Activated T-helper 17 cell treated with anti-CD3 and anti-CD28 coated beads, Interleukin-2, amount 50 U/mL, for 72 hours (primary cell): ENCODE measurements around the gene OSGEP. TPM values are rescaled to one million over a fixed set of nuclear protein-coding genes. Genes with fewer than 3 reads are reported as not detected.
A peak's percentile ranks its signal among the peaks of the same experiment; 100 is the strongest.
"Not testable (repeated sequence)": the region's sequence is repeated elsewhere in the genome, so short reads cannot be mapped to it uniquely, and the experiment has no call there.

ENCODE experiments used
- ATAC-seq: fragments of 150-1000 bp; cut with Tn5 transposase; replicated peaks from 2 replicates; pipeline ENCODE4 v1.10.0; 2021; ENCODE audit warnings: mild to moderate bottlenecking, moderate library complexity
- H3K27ac Mint-ChIP-seq: one replicate; pipeline ENCODE4 v1.8.0; 2022; ENCODE audit warnings: mixed read lengths
- H3K27me3 Mint-ChIP-seq: one replicate; pipeline ENCODE4 v1.8.0; 2022; ENCODE audit warnings: mixed read lengths
- H3K36me3 Mint-ChIP-seq: one replicate; pipeline ENCODE4 v1.8.0; 2022; ENCODE audit warnings: low read depth, mild to moderate bottlenecking, mixed read lengths
- H3K4me1 Mint-ChIP-seq: one replicate; pipeline ENCODE4 v1.8.0; 2022; ENCODE audit warnings: mixed read lengths
- H3K4me3 Mint-ChIP-seq: one replicate; pipeline ENCODE4 v1.8.0; 2022; ENCODE audit warnings: mild to moderate bottlenecking, mixed read lengths
- H3K9me3 Mint-ChIP-seq: one replicate; pipeline ENCODE4 v1.8.0; 2022; ENCODE audit warnings: mixed read lengths
- total RNA-seq, 2 donors: library from RNA; stranded (reverse); gene quantifications; one replicate each; pipeline ENCODE4 v1.2.3, GENCODE V29; 2022

The OSGEP gene
- total RNA-seq, 2 donors from 2014 or later, result 40.5 to 42.3 TPM

- no peaks in the 10 kb centered on the region for H3K9me3 Mint-ChIP-seq
- peaks cover 7% of the 10 kb centered on the region for H3K36me3 Mint-ChIP-seq
- no peak for ATAC-seq
- H3K4me3 Mint-ChIP-seq, result no peak overlapping the region
- H3K27me3 Mint-ChIP-seq, result no peaks in the 10 kb centered on the region
- peak overlapping the region; percentile 7 for H3K27ac Mint-ChIP-seq
- peaks cover 18% of the 10 kb centered on the region for H3K4me1 Mint-ChIP-seq
Measured at GRCh38 chr14:20456971-20457370, 2.4 kb upstream of the OSGEP start.

GRCh38 chr14:20455355-20456300 is 1.0 kb upstream of the OSGEP start:
- ATAC-seq, result peak; percentile 67
- Mint-ChIP-seq H3K4me3 (no peak overlapping the region), H3K4me1 (peaks cover 18% of the 10 kb centered on the region), H3K27me3 (no peaks in the 10 kb centered on the region), H3K36me3 (no peaks in the 10 kb centered on the region), H3K27ac (no peak overlapping the region), H3K9me3 (no peaks in the 10 kb centered on the region)

GRCh38 chr14:20452831-20453230 is 1.8 kb downstream of the OSGEP start:
- H3K9me3 Mint-ChIP-seq, ATAC-seq, H3K4me1 Mint-ChIP-seq, H3K36me3 Mint-ChIP-seq, H3K27me3 Mint-ChIP-seq, H3K27ac Mint-ChIP-seq: not testable (repeated sequence)
- H3K4me3 Mint-ChIP-seq, result peak overlapping the region; percentile 34

- no peak for ATAC-seq
- Mint-ChIP-seq H3K36me3 (no peaks in the 10 kb centered on the region), H3K4me1 (no peaks in the 10 kb centered on the region), H3K27me3 (no peaks in the 10 kb centered on the region), H3K4me3 (no peak overlapping the region), H3K9me3 (no peaks in the 10 kb centered on the region), H3K27ac (peak overlapping the region; percentile 6)
Measured at GRCh38 chr14:20446889-20447288, 7.7 kb downstream of the OSGEP start.

- H3K4me1 Mint-ChIP-seq, result peaks cover 18% of the 10 kb centered on the region
- H3K4me3 Mint-ChIP-seq, H3K9me3 Mint-ChIP-seq, H3K27me3 Mint-ChIP-seq, H3K27ac Mint-ChIP-seq, H3K36me3 Mint-ChIP-seq, ATAC-seq: not testable (repeated sequence)
Measured at GRCh38 chr14:20443650-20444049, 11.0 kb downstream of the OSGEP start.

- Mint-ChIP-seq H3K27ac (peak overlapping the region; percentile 76), H3K4me1 (peaks cover 18% of the 10 kb centered on the region), H3K36me3 (no peaks in the 10 kb centered on the region), H3K4me3 (peak overlapping the region; percentile 38), H3K9me3 (no peaks in the 10 kb centered on the region), H3K27me3 (no peaks in the 10 kb centered on the region)
- no peak for ATAC-seq
Measured at GRCh38 chr14:20441461-20441860, 13.2 kb downstream of the OSGEP start.

GRCh38 chr14:20440882-20441281 is 13.7 kb downstream of the OSGEP start:
- no peaks in the 10 kb centered on the region for H3K36me3 Mint-ChIP-seq
- peak overlapping the region; percentile 38 for H3K4me3 Mint-ChIP-seq
- peak overlapping the region; percentile 76 for H3K27ac Mint-ChIP-seq
- H3K4me1 Mint-ChIP-seq, result peaks cover 18% of the 10 kb centered on the region
- H3K27me3 Mint-ChIP-seq, result no peaks in the 10 kb centered on the region
- no peaks in the 10 kb centered on the region for H3K9me3 Mint-ChIP-seq
- ATAC-seq, result peak; percentile 99

- Mint-ChIP-seq H3K27ac (peak overlapping the region; percentile 76), H3K4me1 (peaks cover 18% of the 10 kb centered on the region), H3K9me3 (no peaks in the 10 kb centered on the region), H3K4me3 (peak overlapping the region; percentile 38), H3K27me3 (no peaks in the 10 kb centered on the region), H3K36me3 (no peaks in the 10 kb centered on the region)
- no peak for ATAC-seq
Measured at GRCh38 chr14:20440465-20440864, 14.1 kb downstream of the OSGEP start.

- H3K27me3 Mint-ChIP-seq, result no peaks in the 10 kb centered on the region
- ATAC-seq, result no peak
- peaks cover 18% of the 10 kb centered on the region for H3K4me1 Mint-ChIP-seq
- no peaks in the 10 kb centered on the region for H3K9me3 Mint-ChIP-seq
- H3K27ac Mint-ChIP-seq, result no peak overlapping the region
- no peaks in the 10 kb centered on the region for H3K36me3 Mint-ChIP-seq
- no peak overlapping the region for H3K4me3 Mint-ChIP-seq
Measured at GRCh38 chr14:20438664-20439063, 15.9 kb downstream of the OSGEP start.

- no peak overlapping the region for H3K27ac Mint-ChIP-seq
- ATAC-seq, result no peak
- H3K4me3 Mint-ChIP-seq, result no peak overlapping the region
- H3K36me3 Mint-ChIP-seq, result no peaks in the 10 kb centered on the region
- no peaks in the 10 kb centered on the region for H3K9me3 Mint-ChIP-seq
- peaks cover 13% of the 10 kb centered on the region for H3K4me1 Mint-ChIP-seq
- no peaks in the 10 kb centered on the region for H3K27me3 Mint-ChIP-seq
Measured at GRCh38 chr14:20436363-20436755, 18.3 kb downstream of the OSGEP start.

GRCh38 chr14:20435582-20436362 is 18.8 kb downstream of the OSGEP start, which contains the start of gene KLHL33:
TSS of gene KLHL33 (minus strand) at chr14:20436166. CDS start at chr14:20435811, 355 bp downstream.
- Mint-ChIP-seq H3K36me3 (no peaks in the 10 kb centered on the region), H3K4me3 (no peak within 1 kb of the TSS), H3K4me1 (peaks cover 9% of the 10 kb centered on the region), H3K9me3 (no peaks in the 10 kb centered on the region), H3K27me3 (no peaks in the 10 kb centered on the region), H3K27ac (no peak within 1 kb of the TSS)
- no peak for ATAC-seq

- Mint-ChIP-seq H3K9me3 (no peaks in the 10 kb centered on the region), H3K27ac (no peak overlapping the region), H3K27me3 (no peaks in the 10 kb centered on the region), H3K4me1 (peaks cover 1% of the 10 kb centered on the region), H3K36me3 (no peaks in the 10 kb centered on the region), H3K4me3 (no peak overlapping the region)
- no peak for ATAC-seq
Measured at GRCh38 chr14:20434701-20435581, 19.7 kb downstream of the OSGEP start.

GRCh38 chr14:20429801-20430669 is 24.6 kb downstream of the OSGEP start:
- peaks cover 11% of the 10 kb centered on the region for H3K4me1 Mint-ChIP-seq
- ATAC-seq, result no peak
- H3K27me3 Mint-ChIP-seq, result no peaks in the 10 kb centered on the region
- no peaks in the 10 kb centered on the region for H3K9me3 Mint-ChIP-seq
- no peak overlapping the region for H3K27ac Mint-ChIP-seq
- no peak overlapping the region for H3K4me3 Mint-ChIP-seq
- H3K36me3 Mint-ChIP-seq, result no peaks in the 10 kb centered on the region
